Measurements from ENCODE around the gene IGLL5.

The IGLL5 gene

DNA sequence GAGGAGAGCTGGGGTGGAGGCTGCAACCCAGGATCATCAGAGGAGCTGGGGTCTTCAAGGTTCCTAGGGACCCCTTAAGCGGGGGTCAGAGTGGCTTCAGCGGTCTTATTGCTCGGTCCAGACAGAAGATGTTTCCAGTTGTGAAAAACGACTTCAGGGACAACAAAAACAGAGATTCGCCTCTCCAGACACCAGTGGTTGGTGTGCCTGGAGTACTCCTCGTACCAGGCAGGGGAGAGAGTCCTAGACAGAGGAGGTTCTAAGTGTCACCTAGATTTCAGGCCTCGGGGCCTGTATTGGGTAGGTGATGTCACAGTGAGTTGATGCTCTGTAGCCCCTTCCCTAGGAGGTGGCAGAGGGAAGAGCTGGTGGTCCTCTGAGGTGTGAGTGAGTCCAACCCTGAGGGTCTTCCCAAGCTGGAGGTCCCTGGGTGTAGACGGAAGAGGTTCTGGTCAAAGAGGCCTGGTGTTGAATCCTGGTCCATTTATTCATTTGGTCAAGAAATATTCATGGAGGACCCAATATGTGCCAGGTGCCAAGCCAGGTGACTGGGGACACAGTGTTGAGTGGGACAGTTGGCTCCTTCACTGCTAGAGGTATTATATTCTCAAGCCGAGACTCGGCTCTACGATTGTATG is 4.4 kb upstream of the IGLL5 start:
- H3K4me3 ChIP-seq (ENCODE audit: low read length) = no peak overlapping the region
- peaks cover 3% of the 10 kb centered on the region for H3K27me3 ChIP-seq (ENCODE audit: insufficient read depth, low read length)

GRCh38 chr22:22884010-22884887 is 3.4 kb upstream of the IGLL5 start:
- H3K4me3 ChIP-seq (ENCODE audit: low read length) = no peak overlapping the region
- no peaks in the 10 kb centered on the region for H3K36me3 ChIP-seq (ENCODE audit: insufficient read depth, low read length)
- H3K4me1 ChIP-seq (ENCODE audit: insufficient read depth, low read length) = no peaks in the 10 kb centered on the region
- peaks cover 3% of the 10 kb centered on the region for H3K27me3 ChIP-seq (ENCODE audit: insufficient read depth, low read length)
- no peak overlapping the region for H2AFZ ChIP-seq (ENCODE audit: low read depth, low read length)
- H3K9me3 ChIP-seq (ENCODE audit: low read length) = no peaks in the 10 kb centered on the region

More for the DNA sequence above, 4.4 kb upstream of the IGLL5 start:
- no peak overlapping the region for H2AFZ ChIP-seq (ENCODE audit: low read depth, low read length)
- H3K4me1 ChIP-seq (ENCODE audit: insufficient read depth, low read length) = no peaks in the 10 kb centered on the region
- no peaks in the 10 kb centered on the region for H3K36me3 ChIP-seq (ENCODE audit: insufficient read depth, low read length)
- H3K9me3 ChIP-seq (ENCODE audit: low read length) = no peaks in the 10 kb centered on the region

DNA sequence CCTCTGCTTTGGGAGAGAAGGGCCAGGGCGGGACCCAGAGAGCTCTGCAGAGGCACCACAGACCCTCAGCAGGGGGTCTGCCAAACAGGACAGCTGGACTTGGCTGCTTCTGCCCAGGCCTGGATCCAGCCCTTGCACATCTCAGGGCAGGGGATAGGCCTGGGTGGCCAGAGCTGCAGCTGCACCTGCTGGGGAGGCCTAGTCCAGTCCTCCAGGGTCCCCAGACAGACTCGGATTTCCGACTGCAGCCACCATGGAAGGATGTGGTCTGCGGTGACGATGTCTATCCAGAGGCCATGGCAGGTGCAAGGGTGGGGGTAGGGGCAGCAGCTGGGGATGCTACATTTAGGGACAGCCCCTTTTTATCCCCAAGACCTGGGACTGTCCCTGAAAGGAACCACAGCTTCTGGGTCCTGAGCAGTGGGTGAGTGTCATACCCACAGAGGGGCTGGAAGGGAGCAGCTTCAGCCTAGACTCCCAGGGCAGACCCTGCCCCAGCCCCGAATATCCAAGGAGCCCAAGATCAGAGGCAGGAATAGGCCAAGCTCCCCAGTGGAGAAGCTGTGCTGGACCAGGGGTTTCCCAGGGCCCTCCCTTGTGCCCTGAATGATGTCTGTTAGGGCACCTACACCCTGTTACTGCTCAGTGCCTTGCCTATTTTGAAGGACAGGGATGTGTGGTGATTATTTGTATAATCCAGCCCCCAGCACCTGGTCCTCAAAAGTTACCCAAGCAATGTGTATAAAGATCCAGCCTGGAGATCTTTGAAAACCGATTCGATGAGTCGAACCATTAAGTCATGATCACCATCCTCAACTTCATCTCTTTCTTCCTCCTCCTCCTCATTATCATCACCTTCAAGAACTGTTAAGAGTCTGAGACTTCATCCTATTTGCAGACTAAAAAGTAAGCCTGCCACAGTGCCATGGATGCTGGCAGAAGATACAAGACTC is 2.5 kb upstream of the IGLL5 start:
- Histone ChIP-seq H3K4me1 (ENCODE audit: insufficient read depth, low read length) (no peaks in the 10 kb centered on the region), H3K36me3 (ENCODE audit: insufficient read depth, low read length) (no peaks in the 10 kb centered on the region), H3K4me3 (ENCODE audit: low read length) (no peak overlapping the region), H3K9me3 (ENCODE audit: low read length) (no peaks in the 10 kb centered on the region), H3K27me3 (ENCODE audit: insufficient read depth, low read length) (peaks cover 3% of the 10 kb centered on the region), H2AFZ (ENCODE audit: low read depth, low read length) (no peak overlapping the region)

GRCh38 chr22:22886546-22886945 is 1.1 kb upstream of the IGLL5 start:
- peaks cover 3% of the 10 kb centered on the region for H3K27me3 ChIP-seq (ENCODE audit: insufficient read depth, low read length)
- H3K4me1 ChIP-seq (ENCODE audit: insufficient read depth, low read length) = no peaks in the 10 kb centered on the region
- no peaks in the 10 kb centered on the region for H3K9me3 ChIP-seq (ENCODE audit: low read length)
- no peaks in the 10 kb centered on the region for H3K36me3 ChIP-seq (ENCODE audit: insufficient read depth, low read length)
- H3K4me3 ChIP-seq (ENCODE audit: low read length) = no peak overlapping the region
- H2AFZ ChIP-seq (ENCODE audit: low read depth, low read length) = no peak overlapping the region

DNA sequence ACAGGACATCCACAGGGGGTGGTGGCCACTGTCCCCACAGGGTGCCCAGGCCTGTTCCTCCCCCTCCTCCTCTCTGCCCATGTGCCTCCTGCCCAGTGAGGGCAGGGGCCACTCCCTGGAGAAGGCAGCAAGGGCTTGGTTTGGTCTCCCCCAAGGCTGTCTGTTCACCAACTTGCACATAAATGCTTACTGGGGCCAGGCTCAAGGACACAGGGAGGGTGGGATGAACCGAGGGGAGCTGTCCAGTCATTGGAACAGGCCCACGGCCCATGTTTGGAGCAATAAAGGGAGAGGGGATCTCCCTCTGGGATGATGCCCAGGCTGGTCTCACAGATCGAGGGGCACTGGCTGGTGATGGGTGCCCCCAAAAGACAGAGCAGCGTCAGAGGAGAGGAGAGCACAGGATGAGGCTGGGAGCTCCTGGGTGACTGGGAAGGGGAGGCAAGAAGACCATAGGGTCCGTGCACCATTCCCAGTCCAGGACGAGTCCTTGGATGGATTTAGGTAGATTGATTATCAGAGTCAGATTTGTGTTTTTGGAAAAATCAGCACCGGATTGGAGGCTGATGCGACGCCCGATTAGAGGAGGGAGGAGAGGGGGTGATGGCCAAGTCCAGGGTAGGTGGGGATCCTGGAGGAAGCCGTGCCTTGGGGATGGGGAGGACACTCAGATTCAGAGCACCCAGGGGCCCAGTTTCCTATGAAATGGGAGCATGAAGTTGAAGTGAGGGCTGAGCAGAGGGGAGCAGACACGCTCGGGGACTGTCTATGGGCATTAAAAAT is 1.1 kb downstream of the IGLL5 start:
- Histone ChIP-seq H3K36me3 (ENCODE audit: insufficient read depth, low read length) (no peaks in the 10 kb centered on the region), H3K9me3 (ENCODE audit: low read length) (no peaks in the 10 kb centered on the region), H3K27me3 (ENCODE audit: insufficient read depth, low read length) (peaks cover 6% of the 10 kb centered on the region), H3K4me3 (ENCODE audit: low read length) (no peak overlapping the region), H3K4me1 (ENCODE audit: insufficient read depth, low read length) (no peaks in the 10 kb centered on the region), H2AFZ (ENCODE audit: low read depth, low read length) (no peak overlapping the region)

- H3K4me3 ChIP-seq (ENCODE audit: low read length) = no peak overlapping the region
- no peaks in the 10 kb centered on the region for H3K4me1 ChIP-seq (ENCODE audit: insufficient read depth, low read length)
- H2AFZ ChIP-seq (ENCODE audit: low read depth, low read length) = no peak overlapping the region
- no peaks in the 10 kb centered on the region for H3K36me3 ChIP-seq (ENCODE audit: insufficient read depth, low read length)
- H3K27me3 ChIP-seq (ENCODE audit: insufficient read depth, low read length) = peaks cover 6% of the 10 kb centered on the region
- no peaks in the 10 kb centered on the region for H3K9me3 ChIP-seq (ENCODE audit: low read length)
Observed at GRCh38 chr22:22890085-22890484, 2.5 kb downstream of the IGLL5 start.

DNA sequence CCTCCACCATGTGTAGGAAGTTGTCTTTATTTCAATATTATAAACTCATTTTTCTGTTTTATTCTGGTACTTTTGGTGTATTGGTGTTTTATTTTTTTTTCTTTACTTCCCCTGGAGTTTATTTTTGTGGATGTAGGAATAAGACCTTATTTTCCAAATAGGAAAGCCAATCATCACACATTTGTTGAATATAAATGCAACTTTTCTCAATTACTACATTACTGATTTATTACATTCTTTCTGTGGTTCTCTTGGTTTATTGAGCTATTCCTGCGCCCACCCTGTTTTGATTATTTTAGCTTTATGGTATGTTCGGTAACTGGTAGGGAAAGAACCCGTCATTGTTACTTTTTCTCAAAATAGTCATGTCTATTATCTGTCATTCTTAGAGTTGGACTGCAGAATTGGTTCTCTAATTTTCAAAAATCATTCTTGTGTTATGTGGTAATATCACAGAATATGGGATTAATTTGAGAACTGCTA is 3.6 kb downstream of the IGLL5 start:
- Histone ChIP-seq H3K27me3 (ENCODE audit: insufficient read depth, low read length) (peaks cover 6% of the 10 kb centered on the region), H2AFZ (ENCODE audit: low read depth, low read length) (no peak overlapping the region), H3K4me3 (ENCODE audit: low read length) (no peak overlapping the region), H3K36me3 (ENCODE audit: insufficient read depth, low read length) (no peaks in the 10 kb centered on the region), H3K4me1 (ENCODE audit: insufficient read depth, low read length) (no peaks in the 10 kb centered on the region), H3K9me3 (ENCODE audit: low read length) (no peaks in the 10 kb centered on the region)

DNA sequence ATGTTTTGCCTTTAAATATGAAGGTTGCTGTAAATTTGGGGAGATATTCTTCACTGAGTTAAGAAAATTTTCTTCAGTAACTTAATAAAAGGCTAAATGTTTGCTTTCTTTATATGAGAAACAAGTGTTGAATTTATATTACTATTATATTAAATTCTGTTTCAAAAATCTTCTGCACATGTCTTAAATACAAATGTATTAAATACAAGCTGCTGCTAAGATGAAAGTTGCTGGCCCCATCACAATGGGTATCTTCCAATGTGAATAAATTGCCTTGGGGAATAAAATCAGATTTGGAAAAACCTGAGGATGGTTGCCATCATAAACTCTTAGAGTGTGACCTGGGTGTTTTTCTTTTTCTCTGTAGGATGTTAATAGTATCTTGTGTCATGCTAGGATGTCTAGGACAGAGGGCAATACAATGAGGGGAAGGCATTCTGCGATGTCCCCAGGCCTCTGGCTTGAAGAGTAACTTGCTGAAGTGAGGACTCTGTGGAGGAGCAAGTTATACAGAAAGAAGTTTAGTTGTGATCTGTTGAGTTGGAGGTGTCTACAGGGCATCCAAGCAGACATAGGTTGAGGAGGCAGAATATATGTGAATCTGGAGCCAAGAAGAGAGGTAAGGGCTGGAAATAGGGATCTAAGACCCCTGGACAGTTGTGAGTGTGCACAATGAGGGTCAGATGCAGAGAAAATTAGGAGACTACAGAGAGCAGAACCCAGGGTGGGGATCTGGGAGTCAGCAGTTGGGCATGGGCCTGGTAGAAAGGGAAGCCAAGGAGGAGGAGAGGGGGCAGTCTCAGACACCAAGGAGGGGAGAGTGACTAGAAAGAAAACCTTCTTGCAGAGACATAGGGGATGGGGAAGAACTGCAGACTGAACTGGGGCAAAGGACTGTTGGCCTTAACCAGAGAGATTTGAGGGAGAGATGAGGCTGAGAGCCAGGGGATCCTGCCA is 4.8 kb downstream of the IGLL5 start:
- Histone ChIP-seq H3K36me3 (ENCODE audit: insufficient read depth, low read length) (no peaks in the 10 kb centered on the region), H3K9me3 (ENCODE audit: low read length) (no peaks in the 10 kb centered on the region), H3K4me3 (ENCODE audit: low read length) (no peak overlapping the region), H2AFZ (ENCODE audit: low read depth, low read length) (no peak overlapping the region), H3K27me3 (ENCODE audit: insufficient read depth, low read length) (peaks cover 6% of the 10 kb centered on the region), H3K4me1 (ENCODE audit: insufficient read depth, low read length) (no peaks in the 10 kb centered on the region)

DNA sequence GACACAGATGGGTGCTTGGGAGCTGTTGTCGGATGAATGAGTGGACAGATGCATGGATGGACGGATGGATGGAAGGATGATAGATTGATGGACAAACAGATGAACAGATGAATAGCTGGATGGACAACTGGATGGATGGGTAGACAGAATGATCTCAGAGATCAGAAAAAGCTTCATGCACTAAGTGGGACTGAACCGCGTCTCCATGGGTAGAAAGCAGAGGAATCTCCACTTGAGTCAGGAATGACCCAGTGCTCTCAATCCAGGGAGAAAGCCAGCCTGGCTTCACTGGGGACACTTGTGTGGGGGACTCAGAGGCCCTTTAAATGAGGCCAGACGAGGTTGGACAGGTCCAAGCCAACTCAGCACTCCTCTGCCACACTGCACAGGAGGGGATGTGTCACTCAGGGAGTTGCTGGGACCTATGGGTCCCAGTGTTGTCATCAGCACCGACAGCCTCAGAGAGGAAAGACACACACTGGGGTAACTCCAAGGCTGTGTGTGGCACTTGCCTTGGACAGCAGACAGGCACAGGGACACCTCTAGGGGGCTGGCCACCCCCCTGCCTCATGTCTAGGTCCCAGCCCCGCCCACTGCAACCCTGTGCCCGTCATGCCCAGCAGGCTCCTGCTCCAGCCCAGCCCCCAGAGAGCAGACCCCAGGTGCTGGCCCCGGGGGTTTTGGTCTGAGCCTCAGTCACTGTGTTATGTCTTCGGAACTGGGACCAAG is 5.6 kb downstream of the IGLL5 start:
- H3K4me1 ChIP-seq (ENCODE audit: insufficient read depth, low read length) = no peaks in the 10 kb centered on the region
- H3K9me3 ChIP-seq (ENCODE audit: low read length) = no peaks in the 10 kb centered on the region
- no peak overlapping the region for H3K4me3 ChIP-seq (ENCODE audit: low read length)
- H3K36me3 ChIP-seq (ENCODE audit: insufficient read depth, low read length) = no peaks in the 10 kb centered on the region
- H3K27me3 ChIP-seq (ENCODE audit: insufficient read depth, low read length) = peaks cover 3% of the 10 kb centered on the region
- H2AFZ ChIP-seq (ENCODE audit: low read depth, low read length) = no peak overlapping the region

DNA sequence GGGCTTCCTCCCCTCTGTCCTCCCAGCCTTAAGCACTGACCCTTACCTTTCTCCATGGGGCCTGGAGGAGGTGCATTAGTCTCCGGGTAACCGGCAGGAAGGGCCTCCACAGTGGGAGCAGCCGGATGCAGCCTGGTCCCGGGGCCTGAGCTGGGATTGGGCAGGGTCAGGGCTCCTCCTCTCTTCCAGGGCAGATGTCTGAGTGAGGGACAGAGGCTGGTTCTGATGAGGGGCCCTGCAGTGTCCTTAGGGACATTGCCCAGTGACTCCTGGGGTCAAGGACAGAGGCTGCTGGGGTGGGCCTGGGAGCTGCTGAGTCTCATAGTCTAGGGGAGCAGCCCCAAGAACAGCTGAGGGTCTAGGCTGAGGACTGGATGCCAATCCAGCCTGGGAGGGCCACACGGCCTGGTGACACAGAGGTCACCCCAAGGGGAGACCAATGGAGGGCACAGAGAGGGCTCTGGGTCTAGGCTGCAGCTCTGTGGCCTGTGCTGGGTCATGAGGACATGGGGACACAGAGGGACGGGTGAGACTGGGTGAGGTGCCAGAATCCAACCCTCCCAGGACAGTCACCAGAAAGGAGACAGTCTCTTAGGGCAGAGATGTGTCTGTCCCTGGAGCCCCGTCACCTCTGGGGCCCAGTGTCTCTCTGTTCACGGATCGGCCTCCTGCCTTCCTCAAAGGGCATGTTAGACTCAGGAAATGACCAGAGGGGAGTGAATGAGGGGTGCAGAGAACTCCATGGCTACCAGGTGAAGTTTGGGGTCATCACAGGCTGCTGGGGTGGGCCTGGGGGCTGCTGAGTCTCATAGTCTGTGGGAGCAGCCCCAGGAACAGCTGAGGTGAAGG is 6.5 kb downstream of the IGLL5 start:
- Histone ChIP-seq H2AFZ (ENCODE audit: low read depth, low read length) (no peak overlapping the region), H3K4me3 (ENCODE audit: low read length) (no peak overlapping the region), H3K27me3 (ENCODE audit: insufficient read depth, low read length) (peaks cover 3% of the 10 kb centered on the region), H3K9me3 (ENCODE audit: low read length) (no peaks in the 10 kb centered on the region), H3K36me3 (ENCODE audit: insufficient read depth, low read length) (no peaks in the 10 kb centered on the region), H3K4me1 (ENCODE audit: insufficient read depth, low read length) (no peaks in the 10 kb centered on the region)

Data from neuron (in vitro differentiated cells).